GM12878 (cell line): ENCODE measurements around the gene SCCPDH. TPM values are rescaled to one million over a fixed set of nuclear protein-coding genes. Genes with fewer than 3 reads are reported as not detected.

ENCODE experiments used
- ATAC-seq: fragments of 200-7000 bp; cut with Tn5 transposase; 3 replicates; pipeline ENCODE4 v1.9.1; 2020; ENCODE audit warnings: mild to moderate bottlenecking, moderate library complexity
- BruUV-seq: library from RNA; stranded (reverse); fragments of 400-500 nt; replicated peaks from 2 replicates; lab custom pipeline; 2021; lab: Mats Ljungman, UMichigan
- CTCF ChIA-PET: fragments of 300-600 bp; sonication (Branson Sonifier 250); formaldehyde crosslinking; extraction: SDS; loops from one replicate; lab custom pipeline; 2021; ENCODE audit warnings: inconsistent platforms; lab: Yijun Ruan, JAX
- POLR2A ChIA-PET: fragments of 350-600 bp; formaldehyde crosslinking; extraction: SDS; loops from one replicate; lab custom pipeline; 2021; ENCODE audit warnings: inconsistent platforms; lab: Charles Lee
- RAD21 ChIA-PET: fragments of 300-600 bp; sonication (Branson Sonifier 250); formaldehyde crosslinking; loops from one replicate; lab custom pipeline; 2023; ENCODE audit warnings: antibody characterized with exemption; ENCODE audit not compliant: unreplicated experiment; lab: Charles Lee
- SMC1A ChIA-PET: fragments of 300-600 bp; sonication (Branson Sonifier 250); formaldehyde crosslinking; loops from one replicate; lab custom pipeline; 2023; ENCODE audit not compliant: unreplicated experiment, uncharacterized antibody; lab: Charles Lee
- DNase-seq: peaks from one replicate; pipeline ENCODE4 v3.0.0-alpha.2; 2011; ENCODE audit warnings: low read depth, low spot score
- FAIRE-seq: peaks from 3 replicates; lab custom pipeline; 2011; peaks lifted over from hg19 to GRCh38; lab: Jason Lieb, UNC
- H2AFZ ChIP-seq: 2 replicates; pipeline ENCODE4 v1.6.0; 2011; ENCODE audit warnings: low read depth, low read length, control low read depth; ENCODE audit not compliant: control insufficient read depth
- H3K27ac ChIP-seq: 2 replicates; pipeline ENCODE4 v1.5.1; 2011; ENCODE audit warnings: control low read depth; ENCODE audit not compliant: control insufficient read depth, insufficient read depth
- H3K27me3 ChIP-seq, 2 experiments: replicated peaks in 1 of 2; 2 replicates each; pipeline versions ENCODE4 v1.6.0 to v1.6.1; 2011; ENCODE audit warnings: low read length in 1 of 2; ENCODE audit not compliant: control insufficient read depth in 2 of 2, insufficient read depth in 2 of 2
- H3K36me3 ChIP-seq, 2 experiments: 2 replicates each; pipeline ENCODE4 v1.5.1; 2011; ENCODE audit warnings: low read length in 1 of 2; ENCODE audit not compliant: control insufficient read depth in 2 of 2, insufficient read depth in 2 of 2
- H3K4me1 ChIP-seq: 2 replicates; pipeline ENCODE4 v1.6.1; 2011; ENCODE audit warnings: mild to moderate bottlenecking, low read length, moderate library complexity, mixed read lengths; ENCODE audit not compliant: control insufficient read depth, insufficient read depth
- H3K4me2 ChIP-seq: 2 replicates; pipeline ENCODE4 v1.6.0; 2011; ENCODE audit warnings: control low read depth; ENCODE audit not compliant: control insufficient read depth, insufficient read depth
- H3K4me3 ChIP-seq: fragments of 200-600 bp; sonication (generic); 2 replicates; pipeline ENCODE4 v1.5.1; 2016
- H3K79me2 ChIP-seq: 2 replicates; pipeline ENCODE4 v1.6.0; 2011; ENCODE audit warnings: low read length; ENCODE audit not compliant: control insufficient read depth, insufficient read depth
- H3K9ac ChIP-seq: 2 replicates; pipeline ENCODE4 v1.8.0; 2011; ENCODE audit warnings: low read length, control low read depth, mixed read lengths; ENCODE audit not compliant: control insufficient read depth, insufficient read depth
- H3K9me3 ChIP-seq: replicated peaks from 3 replicates; pipeline ENCODE4 v1.5.1; 2011; ENCODE audit warnings: mild to moderate bottlenecking, low read length; ENCODE audit not compliant: control insufficient read depth, insufficient read depth
- H4K20me1 ChIP-seq: 2 replicates; pipeline ENCODE4 v1.6.0; 2011; ENCODE audit not compliant: control insufficient read depth, insufficient read depth
- CHD2 ChIP-seq: IDR thresholded peaks from 2 replicates; pipeline ENCODE4 v1.6.1; 2011; ENCODE audit warnings: low read depth, low read length, improper control_type of control experiment, borderline replicate concordance
- CUX1 ChIP-seq: IDR thresholded peaks from 2 replicates; pipeline ENCODE4 v1.6.1; 2012; ENCODE audit warnings: improper control_type of control experiment, low read depth, low read length; ENCODE audit not compliant: insufficient replicate concordance
- E2F4 ChIP-seq: IDR thresholded peaks from 2 replicates; pipeline ENCODE4 v1.6.1; 2012; ENCODE audit warnings: low read depth, low read length, improper control_type of control experiment
- EGR1 ChIP-seq, 2 experiments: IDR thresholded peaks; 1 replicate in 1 of 2; 2 replicates in 1 of 2; pipeline ENCODE4 v1.6.1; 2011 to 2012; ENCODE audit warnings: low read depth in 2 of 2, low read length in 2 of 2, borderline replicate concordance in 1 of 2, mild to moderate bottlenecking in 1 of 2, moderate library complexity in 1 of 2
- IRF4 ChIP-seq: IDR thresholded peaks from 2 replicates; pipeline ENCODE4 v1.6.1; 2011; ENCODE audit warnings: low read depth, low read length
- PAX5 ChIP-seq: IDR thresholded peaks from 2 replicates; pipeline ENCODE4 v1.6.1; 2011; ENCODE audit warnings: low read depth, low read length, borderline replicate concordance
- POU2F2 ChIP-seq: IDR thresholded peaks from 3 replicates; pipeline ENCODE4 v1.6.1; 2011; ENCODE audit warnings: low read depth, mild to moderate bottlenecking, low read length, borderline replicate concordance
- SMAD5 ChIP-seq: IDR thresholded peaks from 2 replicates; pipeline ENCODE4 v1.6.1; 2016; ENCODE audit warnings: antibody characterized with exemption, low read depth
- SMC3 ChIP-seq: IDR thresholded peaks from 2 replicates; pipeline ENCODE4 v1.6.1; 2011; ENCODE audit warnings: low read length, improper control_type of control experiment, borderline replicate concordance
- ZNF687 ChIP-seq: fragments of 450-650 bp; IDR thresholded peaks from 2 replicates; pipeline ENCODE4 v1.6.1; 2017; ENCODE audit warnings: mild to moderate bottlenecking, moderate library complexity
- WGBS: methylation state at CpG from one replicate; pipeline ENCODE4 v1.1.6; 2016; ENCODE audit warnings: low lambda C conversion rate; ENCODE audit not compliant: insufficient replicate concordance, insufficient coverage; ENCODE audit errors: missing lambda C conversion rate; 5-methylcytosine and 5-hydroxymethylcytosine counted together
- in situ Hi-C: fragments of 300-500 bp; cut with MboI; formaldehyde crosslinking; loops from 9 replicates; pipeline ENCODE4 v1.14.3; 2018; ENCODE audit warnings: mixed read lengths
- intact Hi-C: fragments of 100-400 bp; cut with micrococcal nuclease; formaldehyde crosslinking; loops from one replicate; pipeline ENCODE4 v1.14.2; 2022; ENCODE audit not compliant: unreplicated experiment
- polyA plus RNA-seq, 11 experiments: library from polyadenylated mRNA; depleted of rRNA in 4 of 11; unstranded in 6 of 11; stranded (reverse) in 5 of 11; fragments of >200 nt; fragmentation: Nextera tagmentation in 4 of 11; fragmentation: Illumina TruSeq in 1 of 11; extraction: Ambion mirVana in 4 of 11; extraction: Trizol in 1 of 11; gene quantifications; 1 replicate in 1 of 11; 2 replicates in 10 of 11; pipeline versions ENCODE4 v1.2.1 to v1.2.3, GENCODE V29; 2011 to 2016; ENCODE audit warnings: inconsistent platforms in 2 of 11, missing spikeins in 2 of 11, low read depth in 1 of 11
- total RNA-seq, 4 experiments: library from RNA; depleted of rRNA in 3 of 4; stranded (reverse); fragments of >200 nt in 3 of 4; fragmentation: Illumina TruSeq in 1 of 4; extraction: Trizol in 1 of 4; gene quantifications; 2 replicates each; pipeline versions ENCODE4 v1.2.1 to v1.2.3, GENCODE V29; 2013 to 2021

Gene SCCPDH
- total and polyA plus RNA-seq, 10 of the 15 experiments (the other 5 are each of a cell fraction or from before 2014, with no cell fraction given): 5.4 to 44.8 (median 24.5) TPM

GRCh38 chr1:246753670-246754535 lies 29.7 kb downstream of the SCCPDH start:
- Histone ChIP-seq H3K27ac (no peak overlapping the region), H3K79me2 (no peaks in the 10 kb centered on the region), H3K4me2 (no peak overlapping the region), H3K9ac (no peak overlapping the region), H3K4me3 (no peak overlapping the region), H3K27me3 (no peaks in the 10 kb centered on the region), H3K4me1 (no peaks in the 10 kb centered on the region), H2AFZ (peak overlapping the region; percentile 8; the same call in 1 of the 2 replicates), H4K20me1 (no peaks in the 10 kb centered on the region), H3K9me3 (no peaks in the 10 kb centered on the region), H3K36me3 (peaks cover 0 to 5% of the 10 kb centered on the region in 2 experiments; a peak in 1 of 4 replicates)
- 58% methylated on average over 22 of the region's 22 CpGs for WGBS
- BruUV-seq: no TSS peak
- peak; percentile 100 for ATAC-seq
- RAD21 ChIA-PET: interaction anchor here (0.6 to 1.0 kb wide), 3 partner anchors 13 to 65 kb away, joined by 3 read pairs; no protein-coding TSS in a partner anchor
- POLR2A ChIA-PET: no interaction called here
- SMC1A ChIA-PET: interaction anchor here (0.7 to 1.2 kb wide), 4 partner anchors 53 to 551 kb away, joined by 3 to 4 read pairs (median 3); no protein-coding TSS in a partner anchor
- intact Hi-C loops: loop anchor here (1.0 to 10.0 kb wide), 4 partner anchors 55 to 1599 kb away; partner anchors contain the start of gene KIF26B
- peak; percentile 61 for FAIRE-seq
- CTCF ChIA-PET: interaction anchor here (0.5 to 2.5 kb wide), 17 partner anchors 10 to 271 kb away, joined by 3 to 13 read pairs (median 4); partner anchors contain the start of gene SMYD3
- in situ Hi-C loops: no loop called here
- peak; percentile 8 for DNase-seq
- TF ChIP-seq E2F4: no peak
- TF ChIP-seq CUX1: no peak
- TF ChIP-seq IRF4: 0 out of 2 replicates have a peak, but pooled peaks have one; percentile 42
- TF ChIP-seq EGR1 (IDR thresholded peaks at IDR 0.05; ENCODE audit: borderline replicate concordance in 1 of 2, low read depth in 2 of 2, low read length in 2 of 2): 0 out of 3 replicates have a peak, but pooled peaks of 1 of the 2 experiments have one; percentile 20
- peak; percentile 93 for TF ChIP-seq PAX5
- TF ChIP-seq POU2F2: peak; percentile 49; the same call in 1 of the 3 replicates
- TF ChIP-seq SMC3: peak; percentile 76
- TF ChIP-seq CHD2: no peak
- no peak for TF ChIP-seq ZNF687
- no peak for TF ChIP-seq SMAD5
